Natural killer cell (primary cell): ENCODE measurements around the gene UBR7. TPM values are rescaled to one million over a fixed set of nuclear protein-coding genes. Genes with fewer than 3 reads are reported as not detected.

ENCODE experiments used
- ATAC-seq, 3 donors: fragments of 150-1000 bp in 2 of 3; fragments of 200-7000 bp in 1 of 3; cut with Tn5 transposase; 1 replicate in 1 of 3; 2 replicates in 2 of 3; pipeline ENCODE4 v1.10.0; 2021; ENCODE audit warnings: mild to moderate bottlenecking in 2 of 3, moderate library complexity in 2 of 3
- DNase-seq, 2 donors: peaks; one replicate each; pipeline versions ENCODE4 v3.0.0 to v3.0.0-alpha.2; 2013 to 2021; ENCODE audit warnings: mixed read lengths in 1 of 2
- H3K27ac ChIP-seq: one replicate; pipeline ENCODE4 v1.5.1; 2013; ENCODE audit warnings: mild to moderate bottlenecking, low read length
- H3K27me3 ChIP-seq: one replicate; pipeline ENCODE4 v1.6.1; 2013; ENCODE audit warnings: low read length; ENCODE audit not compliant: control insufficient read depth, insufficient read depth
- H3K36me3 ChIP-seq: one replicate; pipeline ENCODE4 v1.6.1; 2013; ENCODE audit warnings: low read length; ENCODE audit not compliant: control insufficient read depth, insufficient read depth
- H3K4me1 ChIP-seq: one replicate; pipeline ENCODE4 v1.6.1; 2013; ENCODE audit warnings: low read length; ENCODE audit not compliant: control insufficient read depth, insufficient read depth
- H3K4me3 ChIP-seq: one replicate; pipeline ENCODE4 v1.5.1; 2013; ENCODE audit warnings: low read length
- H3K9me3 ChIP-seq: one replicate; pipeline ENCODE4 v1.6.1; 2013; ENCODE audit warnings: low read length; ENCODE audit not compliant: control insufficient read depth, insufficient read depth
- H3K27ac Mint-ChIP-seq, 2 donors: one replicate each; pipeline ENCODE4 v1.8.0; 2022; ENCODE audit warnings: mild to moderate bottlenecking in 2 of 2, mixed read lengths in 2 of 2, moderate library complexity in 1 of 2
- H3K27me3 Mint-ChIP-seq, 2 donors: one replicate each; pipeline ENCODE4 v1.8.0; 2022; ENCODE audit warnings: low read depth in 2 of 2, mixed read lengths in 2 of 2
- H3K36me3 Mint-ChIP-seq: one replicate; pipeline ENCODE4 v1.8.0; 2022; ENCODE audit warnings: mixed read lengths
- H3K4me1 Mint-ChIP-seq, 2 donors: one replicate each; pipeline ENCODE4 v1.8.0; 2022; ENCODE audit warnings: mixed read lengths in 2 of 2
- H3K4me3 Mint-ChIP-seq: one replicate; pipeline ENCODE4 v1.8.0; 2022; ENCODE audit warnings: mild to moderate bottlenecking, moderate library complexity, mixed read lengths
- H3K9me3 Mint-ChIP-seq, 2 donors: one replicate each; pipeline ENCODE4 v1.8.0; 2022; ENCODE audit warnings: mixed read lengths in 2 of 2
- CTCF ChIP-seq: fragments of 200-600 bp; IDR thresholded peaks from one replicate; pipeline ENCODE4 v1.8.0; 2022; ENCODE audit warnings: antibody characterized with exemption
- WGBS: methylation state at CpG from one replicate; pipeline ENCODE4 v1.1.7; 2013; ENCODE audit warnings: missing lambda C conversion rate; ENCODE audit not compliant: insufficient coverage; 5-methylcytosine and 5-hydroxymethylcytosine counted together
- intact Hi-C: fragments of 100-400 bp; cut with micrococcal nuclease; formaldehyde crosslinking; loops from one replicate; pipeline ENCODE4 v1.14.2; 2022
- total RNA-seq, 4 donors: library from RNA; stranded (reverse); fragments of 120-200 nt in 1 of 4; gene quantifications; one replicate each; pipeline versions ENCODE4 v1.2.3 to v1.2.4, GENCODE V29; 2013 to 2022

Gene UBR7
- total RNA-seq, 3 donors from 2014 or later (not counting 1 experiment from before 2014, with no cell fraction given) = 17.0 to 23.4 (median 18.6) TPM

DNA sequence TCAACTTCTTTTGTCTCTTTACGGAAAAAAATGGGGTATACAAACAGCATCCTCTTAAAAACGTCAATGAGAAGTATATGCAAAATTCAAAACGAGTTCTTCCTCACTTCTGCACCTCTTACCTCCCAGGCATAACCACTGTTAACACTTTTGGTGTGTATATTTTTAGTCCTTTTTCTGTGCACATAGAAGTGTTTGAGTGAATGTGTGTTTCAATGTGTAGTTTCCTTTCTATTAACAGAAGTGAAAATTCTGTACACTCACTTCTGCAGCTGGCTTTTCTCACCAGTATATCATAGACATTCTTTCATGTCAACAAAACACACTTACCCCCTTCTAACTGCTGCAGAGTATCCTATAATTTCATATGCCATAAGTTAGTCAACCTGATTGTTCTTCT, 5.4 kb downstream of the UBR7 start:
- Histone ChIP-seq H3K36me3 (peaks cover 37% of the 10 kb centered on the region), H3K4me1 (peaks cover 7% of the 10 kb centered on the region), H3K27me3 (no peaks in the 10 kb centered on the region), H3K27ac (no peak overlapping the region), H3K9me3 (no peaks in the 10 kb centered on the region), H3K4me3 (no peak overlapping the region)
- H3K27me3 Mint-ChIP-seq = no peaks in the 10 kb centered on the region
- H3K4me1 Mint-ChIP-seq = peaks cover 7 to 8% of the 10 kb centered on the region in 2 donors
- no peak for TF ChIP-seq CTCF
- H3K4me3 Mint-ChIP-seq = no peak overlapping the region
- H3K36me3 Mint-ChIP-seq = peaks cover 5% of the 10 kb centered on the region
- no peak overlapping the region for H3K27ac Mint-ChIP-seq
- 67% methylated on average over 1 of the region's 3 CpGs for WGBS
- DNase-seq (no peak), ATAC-seq (no peak)
- intact Hi-C loops = no loop called here
- no peaks in the 10 kb centered on the region for H3K9me3 Mint-ChIP-seq

GRCh38 chr14:93214598-93214997, 7.5 kb downstream of the UBR7 start:
- no peak overlapping the region for H3K27ac ChIP-seq
- 100% methylated on average over 2 of the region's 2 CpGs for WGBS
- ATAC-seq (no peak), DNase-seq (no peak)
- no peaks in the 10 kb centered on the region for H3K27me3 ChIP-seq
- Mint-ChIP-seq H3K27ac (no peak overlapping the region), H3K36me3 (peaks cover 7% of the 10 kb centered on the region), H3K27me3 (no peaks in the 10 kb centered on the region), H3K4me1 (no peaks in the 10 kb centered on the region), H3K4me3 (no peak overlapping the region), H3K9me3 (no peaks in the 10 kb centered on the region)
- no peaks in the 10 kb centered on the region for H3K4me1 ChIP-seq
- no peak overlapping the region for H3K4me3 ChIP-seq
- H3K9me3 ChIP-seq = no peaks in the 10 kb centered on the region
- no peak for TF ChIP-seq CTCF
- intact Hi-C loops = no loop called here
- peaks cover 44% of the 10 kb centered on the region for H3K36me3 ChIP-seq

GRCh38 chr14:93219103-93219726, 12.2 kb downstream of the UBR7 start:
- Mint-ChIP-seq H3K27ac (no peak overlapping the region), H3K4me3 (no peak overlapping the region), H3K9me3 (no peaks in the 10 kb centered on the region), H3K27me3 (no peaks in the 10 kb centered on the region), H3K36me3 (peaks cover 7% of the 10 kb centered on the region), H3K4me1 (no peaks in the 10 kb centered on the region)
- peak; percentile 71 to 78 (median 77) for ATAC-seq
- H3K4me1 ChIP-seq = no peaks in the 10 kb centered on the region
- no peak overlapping the region for H3K4me3 ChIP-seq
- intact Hi-C loops = loop anchor here (1.0 to 2.0 kb wide), 3 partner anchors 103 to 266 kb away; no protein-coding TSS in a partner anchor
- no peaks in the 10 kb centered on the region for H3K27me3 ChIP-seq
- no peaks in the 10 kb centered on the region for H3K9me3 ChIP-seq
- TF ChIP-seq CTCF = peak; percentile 51
- DNase-seq = peak in 1 of 2 donors; percentile 78
- H3K27ac ChIP-seq = no peak overlapping the region
- H3K36me3 ChIP-seq = peaks cover 59% of the 10 kb centered on the region
- 58% methylated on average over 3 of the region's 3 CpGs for WGBS

DNA sequence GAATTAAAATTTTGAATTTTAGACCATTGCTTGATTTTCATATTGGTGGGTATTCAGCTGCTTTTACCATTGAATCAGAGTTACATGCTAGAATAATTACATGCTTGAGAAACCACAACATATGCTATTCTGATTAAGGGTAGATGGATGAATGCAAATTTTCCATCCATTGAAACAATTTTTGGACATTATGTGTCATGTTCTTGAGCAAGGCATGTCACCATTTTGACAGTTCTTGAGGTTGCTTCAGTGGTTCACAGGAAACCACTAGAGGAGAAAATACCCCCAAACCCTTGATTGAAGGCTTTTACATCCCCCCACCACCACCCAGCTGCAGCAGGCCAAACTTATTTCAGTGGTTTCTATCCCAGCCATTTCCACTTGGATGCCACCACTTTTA, 13.5 kb downstream of the UBR7 start:
- no peak for DNase-seq
- intact Hi-C loops = no loop called here
- H3K36me3 Mint-ChIP-seq = peaks cover 7% of the 10 kb centered on the region
- H3K4me3 ChIP-seq = no peak overlapping the region
- H3K27me3 Mint-ChIP-seq = no peaks in the 10 kb centered on the region
- TF ChIP-seq CTCF = no peak
- H3K4me3 Mint-ChIP-seq = no peak overlapping the region
- ATAC-seq = no peak
- no peaks in the 10 kb centered on the region for H3K27me3 ChIP-seq
- H3K27ac Mint-ChIP-seq = no peak overlapping the region
- no peaks in the 10 kb centered on the region for H3K4me1 Mint-ChIP-seq
- no peaks in the 10 kb centered on the region for H3K9me3 ChIP-seq
- H3K27ac ChIP-seq = no peak overlapping the region
- H3K4me1 ChIP-seq = no peaks in the 10 kb centered on the region
- H3K9me3 Mint-ChIP-seq = no peaks in the 10 kb centered on the region
- peaks cover 60% of the 10 kb centered on the region for H3K36me3 ChIP-seq
